Neural progenitor cell (in vitro differentiated cells): ENCODE data around the gene SUMF1.

Experiments
- EZH2 ChIP-seq: fragments of 200-600 bp; sonication (generic); IDR thresholded peaks from 2 replicates; pipeline ENCODE4 v1.6.1; 2017; ENCODE audit warnings: antibody characterized with exemption, mild to moderate bottlenecking, moderate library complexity
- EZH2phosphoT487 ChIP-seq: fragments of 200-600 bp; sonication (generic); IDR thresholded peaks from 2 replicates; pipeline ENCODE4 v1.6.1; 2017; ENCODE audit warnings: antibody characterized with exemption
- TF ChIP-seq, protein P1 (sequence below): fragments of 200-600 bp; sonication (generic); IDR thresholded peaks from 2 replicates; pipeline ENCODE4 v1.5.1; 2017; ENCODE audit warnings: antibody characterized with exemption, mild to moderate bottlenecking

DNA sequence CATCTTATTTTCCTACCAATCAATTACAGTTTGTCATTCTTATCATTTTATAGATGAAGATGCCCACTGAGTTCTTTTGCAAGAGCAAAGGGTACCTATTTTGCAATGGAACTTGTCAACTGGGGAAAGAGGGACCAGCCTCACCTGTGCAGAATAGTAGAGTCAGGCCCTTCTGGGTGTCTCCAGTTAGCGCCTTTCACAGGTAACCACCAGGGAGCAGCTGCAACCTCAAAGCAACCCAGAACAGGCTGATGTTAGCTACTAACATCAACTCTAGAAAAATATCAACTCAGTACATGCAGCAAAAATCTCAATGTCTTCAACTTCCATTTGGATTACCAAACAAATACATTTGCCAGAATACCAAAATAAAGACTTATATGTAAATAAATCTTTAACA is 47.1 kb downstream of the SUMF1 start:
- TF ChIP-seq EZH2, result no peak
- TF ChIP-seq, protein P1, sequence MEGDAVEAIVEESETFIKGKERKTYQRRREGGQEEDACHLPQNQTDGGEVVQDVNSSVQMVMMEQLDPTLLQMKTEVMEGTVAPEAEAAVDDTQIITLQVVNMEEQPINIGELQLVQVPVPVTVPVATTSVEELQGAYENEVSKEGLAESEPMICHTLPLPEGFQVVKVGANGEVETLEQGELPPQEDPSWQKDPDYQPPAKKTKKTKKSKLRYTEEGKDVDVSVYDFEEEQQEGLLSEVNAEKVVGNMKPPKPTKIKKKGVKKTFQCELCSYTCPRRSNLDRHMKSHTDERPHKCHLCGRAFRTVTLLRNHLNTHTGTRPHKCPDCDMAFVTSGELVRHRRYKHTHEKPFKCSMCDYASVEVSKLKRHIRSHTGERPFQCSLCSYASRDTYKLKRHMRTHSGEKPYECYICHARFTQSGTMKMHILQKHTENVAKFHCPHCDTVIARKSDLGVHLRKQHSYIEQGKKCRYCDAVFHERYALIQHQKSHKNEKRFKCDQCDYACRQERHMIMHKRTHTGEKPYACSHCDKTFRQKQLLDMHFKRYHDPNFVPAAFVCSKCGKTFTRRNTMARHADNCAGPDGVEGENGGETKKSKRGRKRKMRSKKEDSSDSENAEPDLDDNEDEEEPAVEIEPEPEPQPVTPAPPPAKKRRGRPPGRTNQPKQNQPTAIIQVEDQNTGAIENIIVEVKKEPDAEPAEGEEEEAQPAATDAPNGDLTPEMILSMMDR, result no peak
- no peak for TF ChIP-seq EZH2phosphoT487
